ENCODE results near the gene LRRC8E.

DNA sequence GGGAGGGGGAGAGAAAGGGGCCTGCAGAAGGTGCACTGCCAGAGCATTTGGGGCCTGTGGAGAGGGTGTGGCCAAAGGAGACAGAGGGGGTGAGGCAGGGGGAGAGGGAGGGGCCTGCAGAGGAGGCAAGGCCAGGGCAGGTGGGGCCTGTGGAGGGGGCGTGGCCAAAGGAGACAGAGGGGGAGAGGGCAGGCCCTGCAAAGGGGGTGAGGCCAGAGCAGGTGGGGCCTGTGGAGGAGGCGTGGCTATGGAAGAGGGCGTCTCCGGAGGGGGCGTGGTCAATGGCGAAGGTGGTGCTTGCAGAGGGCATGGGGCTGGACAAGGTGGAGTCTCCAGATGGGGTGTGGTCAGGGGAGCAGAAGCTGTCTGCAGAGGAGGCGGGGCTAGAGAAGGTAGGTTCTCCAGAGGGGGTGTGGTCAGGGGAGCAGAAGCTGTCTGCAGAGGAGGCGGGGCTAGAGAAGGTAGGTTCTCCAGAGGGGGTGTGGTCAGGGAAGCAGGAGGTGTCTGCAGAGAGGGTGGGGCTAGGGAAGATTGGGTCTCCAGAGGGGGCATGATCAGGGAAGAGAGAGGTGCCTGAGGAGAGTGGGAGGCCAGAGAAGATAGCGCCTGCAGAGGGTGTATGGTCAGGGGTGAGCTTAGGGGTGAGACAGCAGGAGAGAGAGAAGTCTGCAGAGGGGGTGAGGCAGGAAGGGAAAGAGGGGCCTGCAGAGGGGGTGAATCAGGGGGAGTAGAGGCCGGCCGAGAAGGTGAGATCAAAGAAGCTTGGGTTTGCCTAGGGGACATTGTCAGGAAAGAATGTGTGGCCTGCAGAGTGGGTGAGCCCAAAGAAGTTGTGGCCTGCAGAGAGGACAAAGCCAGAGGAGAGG lies 17.5 kb upstream of the LRRC8E start:
- TF ChIP-seq EZH2 (IDR thresholded peaks at IDR 0.05; ENCODE audit: borderline replicate concordance) (no peak), CTCF (IDR thresholded peaks at IDR 0.05; ENCODE audit: poor library complexity) (no peak), EZH2phosphoT487 (IDR thresholded peaks at IDR 0.05; ENCODE audit: low read depth, severe bottlenecking, unreplicated experiment) (no peak)
